ENCODE results near the gene FMC1.
"Not testable (repeated sequence)": the region's sequence is repeated elsewhere in the genome, so short reads cannot be mapped to it uniquely, and the experiment has no call there.

The FMC1 gene

GRCh38 chr7:139340808-139341057 lies 404 bp upstream of the FMC1 start:
- no peak for DNase-seq

GRCh38 chr7:139341776-139342226 lies 664 bp downstream of the FMC1 start:
- DNase-seq, result no peak

- DNase-seq, result peak; percentile 65
Measured at GRCh38 chr7:139345042-139345441, 3.9 kb downstream of the FMC1 start.

GRCh38 chr7:139351027-139351426 lies 9.9 kb downstream of the FMC1 start:
- DNase-seq, result no peak

GRCh38 chr7:139354729-139355128 lies 13.6 kb downstream of the FMC1 start:
- peak; percentile 42 for DNase-seq

- DNase-seq, result peak; percentile 86
Measured at GRCh38 chr7:139355320-139355719, 14.2 kb downstream of the FMC1 start.

GRCh38 chr7:139357729-139358506 lies 16.8 kb downstream of the FMC1 start:
- not testable (repeated sequence) for DNase-seq

- DNase-seq, result no peak
Measured at GRCh38 chr7:139358541-139359365, 17.6 kb downstream of the FMC1 start.

- peak; percentile 97 for DNase-seq
Measured at GRCh38 chr7:139359366-139360209, 18.5 kb downstream of the FMC1 start, which contains the start of gene LUC7L2. TSS of gene LUC7L2 (plus strand) at chr7:139359894. CDS start at chr7:139360262, 368 bp downstream.

- DNase-seq, result peak; percentile 85
Measured at GRCh38 chr7:139360210-139360947, 19.2 kb downstream of the FMC1 start.

GRCh38 chr7:139360948-139361307 lies 19.8 kb downstream of the FMC1 start:
- DNase-seq, result no peak

GRCh38 chr7:139361523-139361922 lies 20.4 kb downstream of the FMC1 start:
- no peak for DNase-seq

GRCh38 chr7:139362302-139362701 lies 21.2 kb downstream of the FMC1 start:
- no peak for DNase-seq

GRCh38 chr7:139362981-139363380 lies 21.8 kb downstream of the FMC1 start:
- no peak for DNase-seq

GRCh38 chr7:139365336-139365735 lies 24.2 kb downstream of the FMC1 start:
- DNase-seq, result no peak

- no peak for DNase-seq
Measured at GRCh38 chr7:139366400-139366799, 25.3 kb downstream of the FMC1 start.

GRCh38 chr7:139367438-139368155 lies 26.5 kb downstream of the FMC1 start:
- DNase-seq, result no peak

- DNase-seq, result no peak
Measured at GRCh38 chr7:139370301-139370942, 29.3 kb downstream of the FMC1 start.

GRCh38 chr7:139370943-139371313 lies 29.8 kb downstream of the FMC1 start:
- DNase-seq, result no peak

GRCh38 chr7:139374246-139374645 lies 33.1 kb downstream of the FMC1 start:
- no peak for DNase-seq

GRCh38 chr7:139382439-139382838 lies 41.3 kb downstream of the FMC1 start:
- DNase-seq, result peak; percentile 79
